Astrocyte (in vitro differentiated cells and primary cell): ENCODE data around the gene PPP1R1A.

Experiments
- EZH2 ChIP-seq: IDR thresholded peaks from 2 replicates; pipeline ENCODE4 v1.6.1; 2012; ENCODE audit warnings: mild to moderate bottlenecking, low read length, inconsistent platforms; ENCODE audit not compliant: insufficient read depth
- TF ChIP-seq, protein P1 (sequence below): IDR thresholded peaks from 2 replicates; pipeline ENCODE4 v1.5.1; 2011; ENCODE audit warnings: low read depth, mild to moderate bottlenecking, inconsistent platforms, low read length, moderate library complexity; ENCODE audit not compliant: insufficient read depth

- TF ChIP-seq, protein P1, sequence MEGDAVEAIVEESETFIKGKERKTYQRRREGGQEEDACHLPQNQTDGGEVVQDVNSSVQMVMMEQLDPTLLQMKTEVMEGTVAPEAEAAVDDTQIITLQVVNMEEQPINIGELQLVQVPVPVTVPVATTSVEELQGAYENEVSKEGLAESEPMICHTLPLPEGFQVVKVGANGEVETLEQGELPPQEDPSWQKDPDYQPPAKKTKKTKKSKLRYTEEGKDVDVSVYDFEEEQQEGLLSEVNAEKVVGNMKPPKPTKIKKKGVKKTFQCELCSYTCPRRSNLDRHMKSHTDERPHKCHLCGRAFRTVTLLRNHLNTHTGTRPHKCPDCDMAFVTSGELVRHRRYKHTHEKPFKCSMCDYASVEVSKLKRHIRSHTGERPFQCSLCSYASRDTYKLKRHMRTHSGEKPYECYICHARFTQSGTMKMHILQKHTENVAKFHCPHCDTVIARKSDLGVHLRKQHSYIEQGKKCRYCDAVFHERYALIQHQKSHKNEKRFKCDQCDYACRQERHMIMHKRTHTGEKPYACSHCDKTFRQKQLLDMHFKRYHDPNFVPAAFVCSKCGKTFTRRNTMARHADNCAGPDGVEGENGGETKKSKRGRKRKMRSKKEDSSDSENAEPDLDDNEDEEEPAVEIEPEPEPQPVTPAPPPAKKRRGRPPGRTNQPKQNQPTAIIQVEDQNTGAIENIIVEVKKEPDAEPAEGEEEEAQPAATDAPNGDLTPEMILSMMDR: no peak
- no peak for TF ChIP-seq EZH2
Measured at GRCh38 chr12:54538136-54538700, 50.2 kb downstream of the PPP1R1A start.
